MM.1S (cell line): ENCODE data around the gene FGF1.

Source experiments
- EZH2phosphoT487 ChIP-seq: fragments of 300-600 bp; sonication (generic); IDR thresholded peaks from 2 replicates; pipeline ENCODE4 v1.6.1; 2018; ENCODE audit warnings: antibody characterized with exemption, low read length
- TF ChIP-seq, protein P1 (sequence below): fragments of 300-600 bp; sonication (generic); IDR thresholded peaks from 2 replicates; pipeline ENCODE4 v1.5.1; 2016; ENCODE audit warnings: antibody characterized with exemption, low read length, mixed read lengths

DNA sequence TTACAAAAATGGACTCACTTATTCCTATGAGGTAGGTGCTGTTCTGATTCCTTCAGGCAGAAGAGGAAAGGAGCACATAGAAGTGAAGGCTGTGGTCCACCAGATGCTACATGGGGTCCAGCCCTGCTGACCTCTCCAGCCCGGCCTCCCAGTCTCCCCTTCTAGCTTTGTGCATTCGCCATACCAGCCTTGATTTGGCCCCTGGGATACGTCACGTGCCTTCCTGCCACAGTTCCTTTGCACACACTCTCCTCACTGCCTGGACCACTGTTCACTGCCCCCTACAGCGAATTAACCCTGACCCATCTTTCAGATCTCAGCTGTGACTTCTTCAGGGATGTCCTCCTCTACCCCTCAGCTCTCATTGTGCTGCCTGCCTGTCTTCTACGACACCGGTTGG lies 32.6 kb downstream of the FGF1 start:
- TF ChIP-seq EZH2phosphoT487: no peak
- TF ChIP-seq, protein P1, sequence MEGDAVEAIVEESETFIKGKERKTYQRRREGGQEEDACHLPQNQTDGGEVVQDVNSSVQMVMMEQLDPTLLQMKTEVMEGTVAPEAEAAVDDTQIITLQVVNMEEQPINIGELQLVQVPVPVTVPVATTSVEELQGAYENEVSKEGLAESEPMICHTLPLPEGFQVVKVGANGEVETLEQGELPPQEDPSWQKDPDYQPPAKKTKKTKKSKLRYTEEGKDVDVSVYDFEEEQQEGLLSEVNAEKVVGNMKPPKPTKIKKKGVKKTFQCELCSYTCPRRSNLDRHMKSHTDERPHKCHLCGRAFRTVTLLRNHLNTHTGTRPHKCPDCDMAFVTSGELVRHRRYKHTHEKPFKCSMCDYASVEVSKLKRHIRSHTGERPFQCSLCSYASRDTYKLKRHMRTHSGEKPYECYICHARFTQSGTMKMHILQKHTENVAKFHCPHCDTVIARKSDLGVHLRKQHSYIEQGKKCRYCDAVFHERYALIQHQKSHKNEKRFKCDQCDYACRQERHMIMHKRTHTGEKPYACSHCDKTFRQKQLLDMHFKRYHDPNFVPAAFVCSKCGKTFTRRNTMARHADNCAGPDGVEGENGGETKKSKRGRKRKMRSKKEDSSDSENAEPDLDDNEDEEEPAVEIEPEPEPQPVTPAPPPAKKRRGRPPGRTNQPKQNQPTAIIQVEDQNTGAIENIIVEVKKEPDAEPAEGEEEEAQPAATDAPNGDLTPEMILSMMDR: no peak
